ENCODE results near the gene ASB10. TPM values are rescaled to one million over a fixed set of nuclear protein-coding genes. Genes with fewer than 3 reads are reported as not detected.
A peak's percentile ranks its signal among the peaks of the same experiment; 100 is the strongest.

Gene ASB10
- total and polyA plus RNA-seq, 2 of the 13 experiments (the other 11 are each of a cell fraction or from before 2014, with no cell fraction given) = not detected

GRCh38 chr7:151232091-151232916 is 45.3 kb upstream of the ASB10 start, which contains the start of gene CHPF2 (continued):
- peak; percentile 23; the same call in 1 of the 2 replicates for TF ChIP-seq HMGXB3 (CRISPR knock-in tag; IDR thresholded peaks at IDR 0.05; ENCODE audit: borderline replicate concordance)
- TF ChIP-seq MTA3 (CRISPR knock-in tag; IDR thresholded peaks at IDR 0.05) = no peak
- no peak for TF ChIP-seq HMG20A (CRISPR knock-in tag; IDR thresholded peaks at IDR 0.05; ENCODE audit: borderline replicate concordance)
- TF ChIP-seq KAT8 (CRISPR knock-in tag; IDR thresholded peaks at IDR 0.05) = peak; percentile 89
- no peak for TF ChIP-seq MNT (IDR thresholded peaks at IDR 0.05)
- no peak for TF ChIP-seq ZBTB8A (CRISPR knock-in tag; IDR thresholded peaks at IDR 0.05; ENCODE audit: borderline replicate concordance, low read depth)
- no peak for TF ChIP-seq THAP8 (CRISPR knock-in tag; IDR thresholded peaks at IDR 0.05; ENCODE audit: borderline replicate concordance)
- peak; percentile 52; the same call in 1 of the 2 replicates for TF ChIP-seq PATZ1 (CRISPR knock-in tag; IDR thresholded peaks at IDR 0.05)
- 0 out of 2 replicates have a peak, but pooled peaks have one; percentile 46 for TF ChIP-seq KLF6 (CRISPR knock-in tag; IDR thresholded peaks at IDR 0.05)
- no peak for TF ChIP-seq ZNF18 (CRISPR knock-in tag; IDR thresholded peaks at IDR 0.05; ENCODE audit: insufficient replicate concordance)
- TF ChIP-seq MAFK (conservative IDR thresholded peaks at IDR 0.05 in 1 of 2, IDR thresholded peaks at IDR 0.05 in 1 of 2; ENCODE audit: low read length in 2 of 2) = no peak
- no peak for TF ChIP-seq ZNF484 (CRISPR knock-in tag; IDR thresholded peaks at IDR 0.05; ENCODE audit: borderline replicate concordance, low read depth)
- no peak for TF ChIP-seq ARHGAP35 (CRISPR knock-in tag; IDR thresholded peaks at IDR 0.05; ENCODE audit: borderline replicate concordance)
- TF ChIP-seq ZNF639 (CRISPR knock-in tag; conservative IDR thresholded peaks at IDR 0.05) = no peak
- no peak for TF ChIP-seq AHR (CRISPR knock-in tag; IDR thresholded peaks at IDR 0.05)
- no peak for TF ChIP-seq SOX5 (CRISPR knock-in tag; IDR thresholded peaks at IDR 0.05; ENCODE audit: borderline replicate concordance)
